Immature natural killer cell (primary cell): ENCODE measurements around the gene ZNF668. TPM values are rescaled to one million over a fixed set of nuclear protein-coding genes. Genes with fewer than 3 reads are reported as not detected.

ENCODE experiments used
- DNase-seq, 3 donors: peaks; one replicate each; pipeline ENCODE4 v3.0.0; 2022; ENCODE audit warnings: mixed read lengths in 1 of 3
- H3K27ac Mint-ChIP-seq, 6 donors: one replicate each; pipeline ENCODE4 v1.8.0; 2020; ENCODE audit warnings: mixed read lengths in 6 of 6, mild to moderate bottlenecking in 5 of 6, inconsistent platforms in 4 of 6, moderate library complexity in 3 of 6
- H3K27me3 Mint-ChIP-seq, 3 donors: one replicate each; pipeline ENCODE4 v1.8.0; 2020 to 2021; ENCODE audit warnings: low read depth in 3 of 3, mild to moderate bottlenecking in 3 of 3, mixed read lengths in 3 of 3, moderate library complexity in 3 of 3, inconsistent platforms in 1 of 3
- H3K36me3 Mint-ChIP-seq, 3 donors: one replicate each; pipeline ENCODE4 v1.8.0; 2020; ENCODE audit warnings: mixed read lengths in 3 of 3, inconsistent platforms in 2 of 3, mild to moderate bottlenecking in 2 of 3
- H3K4me1 Mint-ChIP-seq, 2 donors: one replicate each; pipeline ENCODE4 v1.8.0; 2020; ENCODE audit warnings: inconsistent platforms in 2 of 2, mild to moderate bottlenecking in 2 of 2, mixed read lengths in 2 of 2, moderate library complexity in 1 of 2
- H3K4me3 Mint-ChIP-seq, 5 donors: one replicate each; pipeline ENCODE4 v1.8.0; 2020; ENCODE audit warnings: mild to moderate bottlenecking in 5 of 5, mixed read lengths in 5 of 5, inconsistent platforms in 3 of 5, moderate library complexity in 3 of 5
- H3K9me3 Mint-ChIP-seq, 6 donors: one replicate each; pipeline ENCODE4 v1.8.0; 2020; ENCODE audit warnings: mild to moderate bottlenecking in 6 of 6, mixed read lengths in 6 of 6, inconsistent platforms in 4 of 6, moderate library complexity in 3 of 6
- polyA plus RNA-seq, 3 donors: library from polyadenylated mRNA; unstranded; fragments of 300-500 nt; fragmentation: Illumina TruSeq; gene quantifications; one replicate each; pipeline ENCODE4 v1.2.3, GENCODE V29; 2021

The ZNF668 gene
- polyA plus RNA-seq, 3 donors from 2014 or later = 6.8 to 17.2 (median 10.1) TPM

DNA sequence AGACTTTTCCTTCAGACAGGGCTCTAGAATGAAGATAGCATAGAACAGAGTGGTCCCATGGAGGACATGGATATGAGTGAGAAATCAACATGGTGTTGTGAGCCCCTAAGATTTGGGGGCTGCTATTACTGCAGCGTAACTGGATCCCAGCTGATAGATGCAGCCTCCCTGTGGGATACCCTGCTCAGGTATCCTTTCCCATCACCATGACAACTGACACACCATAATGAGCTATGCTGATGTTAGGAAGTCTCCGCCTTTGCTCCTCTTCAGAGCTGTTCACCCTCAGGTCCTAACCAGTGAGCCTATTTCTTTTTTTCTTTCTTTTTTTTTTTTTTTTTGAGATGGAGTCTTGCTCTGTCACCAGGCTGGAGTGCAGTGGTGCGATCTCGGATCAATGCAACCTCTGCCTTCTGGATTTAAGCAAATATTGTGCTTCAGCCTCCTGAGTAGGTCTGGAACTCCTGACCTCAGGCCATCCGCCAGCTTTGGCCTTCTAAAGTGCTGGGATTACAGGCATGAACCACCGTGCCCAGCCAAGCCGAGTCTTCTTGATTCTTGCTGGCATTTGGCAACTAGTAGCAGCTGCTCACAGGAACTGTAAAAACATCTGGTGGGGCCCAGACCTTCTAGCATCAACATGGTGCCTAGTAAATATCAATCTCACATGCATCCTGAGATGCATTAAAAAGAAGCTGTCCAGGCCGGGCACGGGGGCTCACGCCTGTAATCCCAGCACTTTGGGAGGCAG is 23.6 kb downstream of the ZNF668 start:
- H3K4me3 Mint-ChIP-seq = no peak overlapping the region
- H3K27ac Mint-ChIP-seq = no peak overlapping the region
- peaks cover 0 to 2% of the 10 kb centered on the region in 2 donors for H3K4me1 Mint-ChIP-seq
- peaks cover 0 to under 1% (median 0%) of the 10 kb centered on the region in 3 donors for H3K36me3 Mint-ChIP-seq
- H3K9me3 Mint-ChIP-seq = no peaks in the 10 kb centered on the region
- DNase-seq = no peak
- H3K27me3 Mint-ChIP-seq = peaks cover 0 to 3% (median 2%) of the 10 kb centered on the region in 3 donors

GRCh38 chr16:31043898-31044481 is 30.1 kb downstream of the ZNF668 start:
- Mint-ChIP-seq H3K9me3 (no peaks in the 10 kb centered on the region), H3K36me3 (peaks cover 4 to 10% (median 4%) of the 10 kb centered on the region in 3 donors), H3K4me1 (peaks cover 0 to 2% of the 10 kb centered on the region in 2 donors), H3K27ac (no peak overlapping the region), H3K27me3 (peaks cover 0 to 2% (median 0%) of the 10 kb centered on the region in 3 donors), H3K4me3 (no peak overlapping the region)
- no peak for DNase-seq

- Mint-ChIP-seq H3K9me3 (no peaks in the 10 kb centered on the region), H3K4me3 (no peak overlapping the region), H3K4me1 (peaks cover 0 to 2% of the 10 kb centered on the region in 2 donors), H3K27me3 (peaks cover 0 to 2% (median 0%) of the 10 kb centered on the region in 3 donors), H3K36me3 (peaks cover 4 to 17% (median 4%) of the 10 kb centered on the region in 3 donors), H3K27ac (no peak overlapping the region)
- DNase-seq = no peak
These were observed 30.7 kb downstream of the ZNF668 start for GRCh38 chr16:31043352-31043751.

DNA sequence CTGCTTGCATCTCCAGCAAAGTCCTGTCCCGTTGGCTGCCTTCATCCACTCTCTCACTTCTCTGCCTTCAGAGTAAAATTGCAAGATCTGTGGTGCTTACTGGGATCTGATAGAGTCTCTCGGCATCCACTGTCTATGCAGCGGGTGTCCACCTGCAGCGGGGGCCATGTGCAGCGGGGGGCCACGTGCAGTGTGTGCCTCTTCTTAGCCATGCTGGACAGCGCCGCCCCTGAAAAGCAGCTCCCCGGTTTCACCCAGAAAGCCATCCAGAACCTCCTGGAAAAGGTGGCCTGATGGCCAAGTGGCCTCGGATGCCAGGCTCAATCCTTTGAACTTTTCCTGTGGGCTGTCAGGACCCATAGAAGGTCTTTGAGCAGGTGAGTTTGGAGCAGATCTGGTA is 31.2 kb downstream of the ZNF668 start:
- Mint-ChIP-seq H3K9me3 (no peaks in the 10 kb centered on the region), H3K27ac (no peak overlapping the region), H3K27me3 (peaks cover 0 to 2% (median 0%) of the 10 kb centered on the region in 3 donors), H3K36me3 (peaks cover 4 to 18% (median 4%) of the 10 kb centered on the region in 3 donors), H3K4me3 (no peak overlapping the region), H3K4me1 (peaks cover 0 to 2% of the 10 kb centered on the region in 2 donors)
- no peak for DNase-seq

- H3K9me3 Mint-ChIP-seq = no peaks in the 10 kb centered on the region
- H3K4me3 Mint-ChIP-seq = no peak overlapping the region
- peak overlapping the region in 2 of 6 donors; percentile 10 to 76 for H3K27ac Mint-ChIP-seq
- DNase-seq = no peak
- peaks cover 15 to 18% of the 10 kb centered on the region in 2 donors for H3K4me1 Mint-ChIP-seq
- H3K27me3 Mint-ChIP-seq = peaks cover under 1 to 3% (median 2%) of the 10 kb centered on the region in 3 donors
- H3K36me3 Mint-ChIP-seq = peaks cover 4 to 30% (median 4%) of the 10 kb centered on the region in 3 donors
These were observed 35.0 kb downstream of the ZNF668 start for GRCh38 chr16:31038993-31039392.

- H3K27ac Mint-ChIP-seq = peak overlapping the region in 2 of 6 donors; percentile 36 to 58
- no peak overlapping the region for H3K4me3 Mint-ChIP-seq
- H3K27me3 Mint-ChIP-seq = peaks cover 13 to 17% (median 16%) of the 10 kb centered on the region in 3 donors
- DNase-seq = no peak
- H3K9me3 Mint-ChIP-seq = peaks cover 0 to 2% (median 0%) of the 10 kb centered on the region in 6 donors
- H3K36me3 Mint-ChIP-seq = peaks cover 0 to 24% (median 4%) of the 10 kb centered on the region in 3 donors
- H3K4me1 Mint-ChIP-seq = peaks cover 25 to 31% of the 10 kb centered on the region in 2 donors
These were observed 37.3 kb downstream of the ZNF668 start for GRCh38 chr16:31036691-31037090.

DNA sequence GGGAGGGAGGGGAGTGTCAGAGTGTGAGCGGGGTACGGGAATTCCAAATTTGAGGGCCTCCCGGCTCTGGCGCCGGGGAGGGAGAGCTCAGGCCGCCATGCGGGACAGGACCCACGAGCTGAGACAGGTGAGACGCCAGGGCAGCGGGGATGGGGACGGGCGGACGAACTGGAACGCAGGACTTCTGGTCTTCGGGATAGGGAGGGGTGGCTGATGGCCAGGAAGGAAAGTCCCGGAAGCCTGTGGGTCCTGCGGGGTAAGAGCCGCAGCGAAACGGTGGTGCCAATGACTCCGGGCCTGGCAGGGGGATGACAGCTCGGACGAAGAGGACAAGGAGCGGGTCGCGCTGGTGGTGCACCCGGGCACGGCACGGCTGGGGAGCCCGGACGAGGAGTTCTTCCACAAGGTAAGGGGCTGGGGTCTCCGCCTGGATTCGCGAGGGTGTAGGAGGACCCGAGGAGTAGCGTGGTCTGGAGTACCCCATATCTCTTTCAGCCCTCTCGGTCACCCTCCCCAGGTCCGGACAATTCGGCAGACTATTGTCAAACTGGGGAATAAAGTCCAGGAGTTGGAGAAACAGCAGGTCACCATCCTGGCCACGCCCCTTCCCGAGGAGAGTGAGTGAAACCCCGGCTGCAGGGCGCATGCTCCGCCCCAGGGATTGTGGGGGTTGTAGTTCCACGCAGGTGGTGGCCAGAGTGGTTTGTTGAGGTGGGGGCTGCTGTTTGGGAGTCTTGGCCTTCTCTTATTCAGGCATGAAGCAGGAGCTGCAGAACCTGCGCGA is 40.1 kb downstream of the ZNF668 start:
- H3K4me1 Mint-ChIP-seq = peaks cover 26 to 34% of the 10 kb centered on the region in 2 donors
- H3K4me3 Mint-ChIP-seq = peak overlapping the region; percentile 87 to 98 (median 92)
- peak; percentile 83 to 85 (median 84) for DNase-seq

DNA sequence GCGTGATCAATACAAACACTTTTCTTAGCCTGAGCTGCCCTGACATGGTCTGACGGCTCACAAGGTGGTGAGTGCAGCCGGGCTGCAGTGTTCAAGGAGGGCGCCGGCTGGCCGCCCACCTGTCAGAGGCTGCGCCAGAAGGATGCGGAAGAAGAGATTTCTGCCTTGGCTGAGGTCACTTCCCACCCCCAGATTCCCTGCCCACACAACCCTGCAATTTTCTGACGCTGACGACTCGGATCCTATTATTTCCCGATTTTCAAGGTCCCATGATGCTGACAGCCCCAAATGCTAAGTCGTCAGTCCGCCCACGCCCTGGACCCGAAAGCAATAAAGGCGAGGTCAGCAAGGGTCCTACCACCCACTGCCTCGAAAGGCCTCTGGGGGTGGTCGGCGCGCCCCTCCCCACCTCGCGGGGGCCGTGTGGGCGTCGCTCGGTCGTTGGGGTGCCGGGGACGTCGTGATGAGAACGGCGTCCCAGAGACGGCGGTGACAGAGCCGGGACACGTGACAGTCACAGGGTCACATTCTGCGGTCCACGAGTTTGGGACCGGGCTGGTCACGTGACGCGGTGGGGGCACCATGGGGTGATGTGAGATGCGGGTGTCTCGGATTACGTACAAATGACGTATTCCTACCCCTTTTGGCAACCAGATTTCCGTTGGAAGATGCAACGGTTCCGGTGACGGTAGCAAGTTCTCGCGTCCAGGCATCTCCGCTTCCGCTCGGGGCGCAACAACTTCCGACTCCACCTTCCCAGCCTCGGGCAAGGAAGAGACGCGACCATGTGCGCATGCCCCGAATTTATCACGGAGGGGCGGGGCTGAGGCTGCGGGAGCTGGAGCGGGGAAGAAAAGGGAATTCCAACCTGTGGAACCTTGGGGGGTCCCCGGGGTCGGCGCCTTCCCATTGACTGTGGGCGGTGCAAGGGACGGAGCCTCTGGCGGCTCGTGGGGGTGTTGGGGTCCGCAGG is 41.0 kb downstream of the ZNF668 start, which contains the start of gene STX4:
STX4 (plus strand) TSS at position 823 of the 973 bp plus-strand sequence. CDS start 248 bp downstream, outside the sequence.
- Mint-ChIP-seq H3K27me3 (peaks cover 16 to 17% (median 16%) of the 10 kb centered on the region in 3 donors), H3K4me1 (peaks cover 26 to 34% of the 10 kb centered on the region in 2 donors), H3K27ac (peak within 1 kb of the TSS; percentile 94 to 99 (median 98)), H3K4me3 (peak within 1 kb of the TSS; percentile 87 to 98 (median 92)), H3K9me3 (peaks cover 0 to 2% (median 0%) of the 10 kb centered on the region in 6 donors), H3K36me3 (peaks cover 0 to 12% (median 0%) of the 10 kb centered on the region in 3 donors)
- peak; percentile 99 for DNase-seq

More for the DNA sequence above, 40.1 kb downstream of the ZNF668 start:
- peak overlapping the region; percentile 94 to 99 (median 98) for H3K27ac Mint-ChIP-seq
- peaks cover 15 to 17% (median 16%) of the 10 kb centered on the region in 3 donors for H3K27me3 Mint-ChIP-seq
- peaks cover 0 to 2% (median 0%) of the 10 kb centered on the region in 6 donors for H3K9me3 Mint-ChIP-seq
- H3K36me3 Mint-ChIP-seq = peaks cover 0 to 19% (median 0%) of the 10 kb centered on the region in 3 donors

GRCh38 chr16:31031276-31031675 is 42.8 kb downstream of the ZNF668 start:
- Mint-ChIP-seq H3K9me3 (peaks cover 0 to 2% (median 0%) of the 10 kb centered on the region in 6 donors), H3K27ac (peak overlapping the region; percentile 94 to 99 (median 98)), H3K4me3 (peak overlapping the region in 1 of 5 donors; percentile 98), H3K4me1 (peaks cover 24 to 29% of the 10 kb centered on the region in 2 donors), H3K36me3 (peaks cover 0 to 4% (median 0%) of the 10 kb centered on the region in 3 donors), H3K27me3 (peaks cover 16 to 17% (median 16%) of the 10 kb centered on the region in 3 donors)
- DNase-seq = no peak

DNA sequence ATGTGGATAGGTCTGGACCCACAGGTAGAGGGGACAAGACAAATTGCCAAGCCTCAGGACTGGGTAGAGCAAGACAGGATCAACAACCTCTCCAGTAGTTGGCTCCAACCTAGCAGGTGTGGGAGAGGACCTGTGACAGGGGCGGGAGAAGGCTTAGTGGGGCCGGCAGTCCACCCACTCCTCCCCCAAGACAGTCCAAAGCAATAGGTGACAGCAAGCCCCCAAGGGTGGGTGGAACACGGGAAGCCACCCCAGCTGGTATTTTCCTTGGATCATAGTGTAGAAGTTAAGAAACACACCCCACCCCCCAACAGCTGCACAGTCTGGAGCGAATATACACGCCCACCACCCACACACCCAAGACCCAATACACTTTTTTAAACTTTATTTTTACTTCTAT is 44.8 kb downstream of the ZNF668 start:
- H3K4me3 Mint-ChIP-seq = no peak overlapping the region
- H3K36me3 Mint-ChIP-seq = no peaks in the 10 kb centered on the region
- peaks cover 15 to 19% (median 18%) of the 10 kb centered on the region in 3 donors for H3K27me3 Mint-ChIP-seq
- H3K9me3 Mint-ChIP-seq = peaks cover 0 to 2% (median 0%) of the 10 kb centered on the region in 6 donors
- peaks cover 15 to 18% of the 10 kb centered on the region in 2 donors for H3K4me1 Mint-ChIP-seq
- no peak for DNase-seq
- H3K27ac Mint-ChIP-seq = peak overlapping the region in 1 of 6 donors; percentile 17

DNA sequence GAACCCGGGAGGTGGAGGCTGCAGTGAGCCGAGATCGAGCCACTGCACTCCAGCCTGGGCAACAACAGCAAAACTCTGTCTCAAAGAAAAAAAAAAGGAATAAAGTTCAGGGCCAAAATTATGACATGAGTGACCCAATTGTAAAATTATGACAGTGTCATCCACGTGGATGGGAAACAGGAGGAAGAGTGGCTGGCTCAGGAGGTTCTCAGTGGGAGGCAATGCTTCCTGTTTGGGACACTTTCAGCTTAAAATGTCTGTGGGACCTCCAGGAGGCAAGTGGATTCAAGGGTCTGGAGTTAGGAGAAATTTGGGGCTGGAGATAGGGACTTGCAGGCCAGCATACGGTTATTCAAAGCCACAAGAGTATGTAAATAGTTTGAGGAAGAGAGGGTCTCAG is 48.7 kb downstream of the ZNF668 start:
- H3K4me1 Mint-ChIP-seq = no peaks in the 10 kb centered on the region

DNA sequence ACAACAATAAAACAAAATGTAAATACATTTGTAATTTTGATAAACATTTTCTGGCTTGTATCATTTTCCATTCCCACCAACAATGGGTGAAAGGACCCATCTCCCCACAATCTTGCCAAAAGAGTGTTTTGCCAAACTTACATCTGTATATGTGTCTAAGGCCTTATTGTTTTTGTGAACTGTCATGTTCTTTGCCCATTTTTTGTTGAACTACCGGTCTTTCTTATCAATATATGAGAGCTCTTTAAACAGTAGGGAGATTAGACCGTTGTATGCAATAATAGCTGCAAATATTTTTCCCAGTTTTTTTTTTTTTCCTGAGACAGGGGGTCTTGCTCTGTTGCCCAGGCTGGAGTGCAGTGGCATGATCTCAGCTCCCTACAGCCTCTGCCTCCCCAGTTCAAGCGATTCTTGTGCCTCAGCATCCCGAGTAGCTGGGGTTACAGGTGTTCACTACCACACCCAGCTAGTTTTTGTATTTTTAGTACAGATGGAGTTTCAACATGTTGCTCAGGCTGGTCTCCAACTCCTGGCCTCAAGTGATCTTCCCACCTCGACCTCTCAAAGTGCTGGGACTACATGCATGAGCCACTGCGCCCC is 50.3 kb downstream of the ZNF668 start:
- no peaks in the 10 kb centered on the region for H3K4me1 Mint-ChIP-seq
- peaks cover 1 to 6% (median 3%) of the 10 kb centered on the region in 3 donors for H3K27me3 Mint-ChIP-seq
- H3K36me3 Mint-ChIP-seq = no peaks in the 10 kb centered on the region
- H3K9me3 Mint-ChIP-seq = no peaks in the 10 kb centered on the region
- no peak overlapping the region for H3K4me3 Mint-ChIP-seq
- no peak overlapping the region for H3K27ac Mint-ChIP-seq
- DNase-seq = no peak

More for the DNA sequence above, 48.7 kb downstream of the ZNF668 start:
- Mint-ChIP-seq H3K9me3 (no peaks in the 10 kb centered on the region), H3K36me3 (no peaks in the 10 kb centered on the region), H3K27me3 (peaks cover 1 to 3% (median 3%) of the 10 kb centered on the region in 3 donors), H3K4me3 (no peak overlapping the region), H3K27ac (peak overlapping the region in 3 of 6 donors; percentile 50 to 62 (median 60))
- DNase-seq = no peak
